OCI-LY3 (cell line): ENCODE measurements around the gene VAV2.

Experiments used
- H2AFZ ChIP-seq: fragments of 200-600, 300-600 bp; shearing (Covaris generic); 2 replicates; pipeline ENCODE4 v1.6.0; 2014; ENCODE audit warnings: antibody characterized with exemption, low read depth, low read length
- H3K27ac ChIP-seq: fragments of 200-600, 300-600 bp; sonication (generic); 2 replicates; pipeline ENCODE4 v1.5.1; 2014; ENCODE audit warnings: mild to moderate bottlenecking, low read length, moderate library complexity, mixed read lengths
- H3K27me3 ChIP-seq: fragments of 200-600, 300-600 bp; sonication (generic); 2 replicates; pipeline ENCODE4 v1.6.1; 2014; ENCODE audit warnings: low read depth, low read length, mixed read lengths
- H3K36me3 ChIP-seq: fragments of 200-600, 300-600 bp; sonication (generic); replicated peaks from 2 replicates; pipeline ENCODE3; 2014; ENCODE audit warnings: low read depth, low read length, mixed read lengths
- H3K4me1 ChIP-seq: fragments of 300-600, 200-600 bp; sonication (generic); 2 replicates; pipeline ENCODE4 v1.6.1; 2014; ENCODE audit warnings: low read length, mixed read lengths
- H3K4me2 ChIP-seq: fragments of 200-600, 300-600 bp; sonication (generic); 2 replicates; pipeline ENCODE4 v1.6.1; 2014; ENCODE audit warnings: low read length, mixed read lengths
- H3K4me3 ChIP-seq: fragments of 300-600, 200-600 bp; sonication (generic); 2 replicates; pipeline ENCODE4 v1.5.1; 2014; ENCODE audit warnings: antibody characterized with exemption, mild to moderate bottlenecking, low read length, moderate library complexity
- H3K79me2 ChIP-seq: fragments of 300-600, 200-600 bp; shearing (Covaris generic); 2 replicates; pipeline ENCODE4 v1.6.1; 2014; ENCODE audit warnings: mild to moderate bottlenecking, low read length, mixed read lengths
- H3K9ac ChIP-seq: fragments of 300-600, 200-600 bp; shearing (Covaris generic); 2 replicates; pipeline ENCODE4 v1.6.0; 2014; ENCODE audit warnings: mild to moderate bottlenecking, low read length, moderate library complexity
- H3K9me3 ChIP-seq: fragments of 200-600, 300-600 bp; shearing (Covaris generic); 2 replicates; pipeline ENCODE4 v1.6.1; 2014; ENCODE audit warnings: low read length, mixed read lengths; ENCODE audit not compliant: insufficient read depth
- H4K20me1 ChIP-seq: fragments of 200-600, 300-600 bp; sonication (generic); 2 replicates; pipeline ENCODE4 v1.6.1; 2016; ENCODE audit warnings: low read length, mixed read lengths; ENCODE audit not compliant: insufficient read depth
- CTCF ChIP-seq: fragments of 200-600, 300-600 bp; sonication (generic); IDR thresholded peaks from 2 replicates; pipeline ENCODE4 v1.5.1; 2014; ENCODE audit warnings: antibody characterized with exemption, low read length, low read depth
- EZH2phosphoT487 ChIP-seq: fragments of 200-600 bp; shearing (Covaris generic); IDR thresholded peaks from 2 replicates; pipeline ENCODE4 v1.6.1; 2018; ENCODE audit warnings: antibody characterized with exemption, mixed run types, low read depth

The VAV2 gene

GRCh38 chr9:133788819-133789717 is 203.1 kb downstream of the VAV2 start:
- Histone ChIP-seq H3K9ac (no peak overlapping the region), H3K9me3 (no peaks in the 10 kb centered on the region), H3K4me1 (peaks cover 43% of the 10 kb centered on the region), H2AFZ (no peak overlapping the region), H4K20me1 (peaks cover 14% of the 10 kb centered on the region), H3K79me2 (no peaks in the 10 kb centered on the region), H3K27me3 (no peaks in the 10 kb centered on the region), H3K27ac (no peak overlapping the region), H3K4me3 (no peak overlapping the region), H3K36me3 (peaks cover 49% of the 10 kb centered on the region), H3K4me2 (no peak overlapping the region)
- TF ChIP-seq CTCF (no peak), EZH2phosphoT487 (no peak)

GRCh38 chr9:133788045-133788818 is 203.9 kb downstream of the VAV2 start:
- peaks cover 16% of the 10 kb centered on the region for H4K20me1 ChIP-seq
- H3K9me3 ChIP-seq: no peaks in the 10 kb centered on the region
- H3K79me2 ChIP-seq: no peaks in the 10 kb centered on the region
- H3K4me1 ChIP-seq: peaks cover 38% of the 10 kb centered on the region
- peaks cover 45% of the 10 kb centered on the region for H3K36me3 ChIP-seq
- no peak overlapping the region for H3K4me3 ChIP-seq
- no peaks in the 10 kb centered on the region for H3K27me3 ChIP-seq
- no peak overlapping the region for H2AFZ ChIP-seq
- no peak for TF ChIP-seq EZH2phosphoT487
- TF ChIP-seq CTCF: no peak
- no peak overlapping the region for H3K27ac ChIP-seq
- no peak overlapping the region for H3K9ac ChIP-seq
- H3K4me2 ChIP-seq: peak overlapping the region; percentile 92

- H2AFZ ChIP-seq: no peak overlapping the region
- H4K20me1 ChIP-seq: peaks cover 21% of the 10 kb centered on the region
- H3K27ac ChIP-seq: no peak overlapping the region
- H3K27me3 ChIP-seq: no peaks in the 10 kb centered on the region
- TF ChIP-seq EZH2phosphoT487 (no peak), CTCF (no peak)
- H3K9ac ChIP-seq: no peak overlapping the region
- H3K79me2 ChIP-seq: no peaks in the 10 kb centered on the region
- H3K4me3 ChIP-seq: no peak overlapping the region
- H3K4me1 ChIP-seq: peaks cover 35% of the 10 kb centered on the region
- peak overlapping the region; percentile 92 for H3K4me2 ChIP-seq
- H3K9me3 ChIP-seq: no peaks in the 10 kb centered on the region
- peaks cover 50% of the 10 kb centered on the region for H3K36me3 ChIP-seq
These were observed 204.4 kb downstream of the VAV2 start for GRCh38 chr9:133787754-133788025.
